NCI-H226 (cell line): Measurements from ENCODE around the gene PRR23E.

Experiments
- DNase-seq: peaks from one replicate; pipeline ENCODE4 v3.0.0-alpha.2; 2015

The PRR23E gene

GRCh38 chr3:127185962-127186674 lies 6.8 kb upstream of the PRR23E start:
- DNase-seq, result no peak

GRCh38 chr3:127187316-127187715 lies 5.6 kb upstream of the PRR23E start:
- no peak for DNase-seq

- DNase-seq, result no peak
Measured at GRCh38 chr3:127193341-127193740, 410 bp downstream of the PRR23E start.

GRCh38 chr3:127193775-127194174 lies 844 bp downstream of the PRR23E start:
- DNase-seq, result no peak

DNA sequence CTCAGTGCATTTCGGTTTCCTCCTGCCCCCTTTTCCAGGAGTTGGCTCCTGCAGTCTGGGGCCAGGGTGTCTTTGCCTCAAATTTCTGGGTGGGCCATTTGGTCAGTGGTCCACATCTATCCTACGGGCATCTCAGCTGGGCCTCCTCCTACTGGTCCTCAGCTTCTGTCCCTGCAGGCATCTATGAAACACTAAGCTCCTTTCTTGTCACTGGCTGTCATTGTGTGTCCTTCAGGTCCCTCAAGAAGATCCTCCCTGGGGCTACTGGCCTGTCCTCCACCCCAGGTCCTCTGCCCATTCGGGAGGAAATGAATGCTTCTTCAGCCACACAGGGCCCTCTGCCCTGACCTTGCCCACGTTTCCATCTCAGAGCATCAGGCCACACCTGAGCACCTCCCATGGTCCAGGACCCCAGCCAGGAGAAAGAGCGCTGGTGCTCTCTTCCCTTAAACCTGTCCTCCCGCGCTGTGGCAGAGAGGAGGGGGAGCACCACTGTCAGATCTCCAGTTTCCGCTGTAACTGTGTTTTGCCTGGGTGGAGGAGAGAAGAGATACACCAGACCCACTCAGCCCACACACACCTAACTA lies 1.8 kb downstream of the PRR23E start:
- DNase-seq, result no peak

- no peak for DNase-seq
Measured at GRCh38 chr3:127195417-127195816, 2.5 kb downstream of the PRR23E start.

DNA sequence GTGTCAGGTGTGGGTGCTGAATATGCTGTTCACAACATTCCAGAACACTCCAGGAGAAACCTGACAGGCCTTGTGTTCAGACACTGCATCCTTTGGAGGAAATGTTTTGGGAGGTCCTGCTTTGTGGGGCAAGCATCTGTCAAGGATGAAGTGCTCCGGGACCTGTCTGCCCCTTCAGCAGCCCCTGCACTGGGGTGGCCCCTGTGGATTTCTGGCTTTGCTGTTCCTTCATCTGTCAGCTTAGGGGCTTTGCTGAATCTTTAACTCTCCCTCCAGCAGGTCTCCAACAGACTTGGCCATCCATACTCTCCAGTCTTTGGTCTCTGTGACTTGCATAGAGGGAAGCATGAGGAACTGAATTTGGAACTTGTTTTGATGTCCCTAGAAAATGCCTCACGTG lies 3.1 kb downstream of the PRR23E start:
- DNase-seq, result no peak

GRCh38 chr3:127196466-127197299 lies 3.8 kb downstream of the PRR23E start:
- no peak for DNase-seq

DNA sequence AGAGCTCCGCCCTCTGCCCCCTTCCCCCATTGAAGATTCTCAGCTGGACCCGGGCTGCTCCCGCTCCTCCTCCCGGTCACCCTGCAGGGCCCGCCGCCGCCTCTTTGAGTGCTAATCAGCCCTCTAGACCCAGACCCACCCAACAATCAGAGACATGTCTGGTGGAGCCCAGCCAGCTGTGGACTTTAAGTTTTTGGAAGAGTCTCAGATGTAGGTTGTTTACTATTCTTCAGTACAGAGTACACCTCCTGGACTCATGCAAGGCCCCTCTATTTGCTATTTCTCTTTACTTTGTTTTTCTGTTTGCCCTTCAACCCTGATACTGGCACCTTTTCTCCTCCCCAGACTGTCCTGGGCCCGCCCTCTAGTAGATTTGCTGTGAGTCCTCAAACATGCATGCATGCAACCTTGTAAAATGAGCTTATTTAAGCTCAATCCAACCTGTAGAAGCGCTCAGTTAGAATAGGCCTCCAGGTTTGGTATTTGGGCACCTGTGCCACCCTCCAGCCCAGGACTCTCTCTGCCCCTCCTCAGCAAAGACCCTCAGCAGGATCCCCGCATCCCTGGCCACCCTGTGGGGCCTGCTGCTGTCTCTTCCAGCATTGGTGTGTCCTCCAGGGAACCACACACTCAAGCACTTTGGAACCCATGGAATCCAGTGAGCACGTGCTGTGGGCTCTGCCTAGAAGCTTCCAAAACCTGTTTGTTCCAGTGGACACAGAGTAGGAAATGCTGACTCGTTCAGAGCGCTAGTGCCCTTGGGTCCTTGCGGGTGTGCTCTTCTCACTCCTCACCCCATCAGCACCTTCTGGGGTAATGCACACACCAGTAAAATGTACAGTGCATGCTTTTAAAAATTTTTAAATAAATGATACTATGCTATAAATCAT lies 4.6 kb downstream of the PRR23E start:
- DNase-seq, result no peak

DNA sequence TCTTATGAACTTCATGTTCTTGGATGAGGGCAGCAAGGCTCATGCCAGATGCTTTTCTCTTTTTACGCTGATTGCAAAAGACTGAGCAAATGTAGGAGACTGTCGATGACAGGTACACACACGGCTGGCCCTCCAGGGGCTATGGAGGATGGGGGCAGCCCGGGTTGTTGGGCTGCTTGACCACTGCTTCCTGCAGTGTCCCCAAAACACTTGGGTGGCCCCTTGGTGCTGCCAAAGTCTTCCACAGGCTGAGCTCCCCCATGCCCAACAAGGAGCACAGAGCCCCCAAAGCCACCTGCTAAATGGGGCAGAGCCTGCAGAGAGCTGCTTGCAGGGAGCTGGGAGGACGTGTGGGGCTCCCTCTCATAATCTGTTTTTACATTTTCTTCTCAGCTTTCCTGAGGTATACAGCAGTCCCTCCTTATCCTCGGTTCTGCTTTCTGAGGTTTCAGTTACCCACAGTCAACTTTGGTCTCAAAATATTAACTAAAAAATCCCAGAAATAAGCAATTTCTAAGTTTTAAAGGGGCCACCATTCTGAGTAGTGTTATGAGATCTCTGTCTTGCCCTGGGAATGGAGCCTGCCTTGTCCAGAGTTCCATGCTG lies 7.3 kb downstream of the PRR23E start:
- no peak for DNase-seq

- DNase-seq, result no peak
Measured at GRCh38 chr3:127203024-127203423, 10.1 kb downstream of the PRR23E start.

DNA sequence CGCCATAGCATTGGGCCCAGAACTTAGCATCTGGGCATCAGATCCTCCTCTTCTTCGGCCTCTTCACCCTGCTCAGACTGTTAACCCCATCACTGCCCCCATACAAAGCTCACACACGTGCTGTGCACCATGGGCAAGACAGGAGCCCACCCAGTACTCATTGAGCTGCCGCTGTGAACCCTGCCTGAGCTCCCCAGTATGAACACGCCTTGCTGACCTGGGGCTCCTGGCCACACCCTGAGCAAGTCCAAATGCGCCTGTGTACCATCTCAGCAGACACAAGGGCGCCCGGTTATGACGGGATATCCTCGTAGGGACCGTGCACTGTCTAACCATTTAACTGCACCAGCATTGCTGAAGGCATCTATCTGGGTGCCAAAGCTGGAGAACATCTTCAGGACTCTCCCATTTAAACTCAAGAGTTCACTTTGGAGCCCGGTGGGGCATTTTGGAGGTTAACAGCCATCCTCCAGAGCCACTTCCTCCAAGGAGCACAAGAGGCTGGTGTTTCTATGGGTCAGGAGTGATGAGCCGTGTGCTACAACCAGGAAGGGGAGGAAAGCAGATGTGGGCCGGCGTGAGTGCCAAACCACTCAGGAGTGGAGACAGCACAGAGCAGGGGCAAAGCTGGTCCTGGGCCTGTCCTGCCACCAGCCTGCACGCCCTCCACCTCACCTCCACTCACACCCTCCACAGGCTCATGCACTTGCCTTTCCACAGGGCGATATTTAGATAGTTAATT lies 12.1 kb downstream of the PRR23E start:
- DNase-seq, result no peak

- DNase-seq, result no peak
Measured at GRCh38 chr3:127206154-127206553, 13.2 kb downstream of the PRR23E start.

GRCh38 chr3:127206611-127207516 lies 13.9 kb downstream of the PRR23E start:
- DNase-seq, result no peak

DNA sequence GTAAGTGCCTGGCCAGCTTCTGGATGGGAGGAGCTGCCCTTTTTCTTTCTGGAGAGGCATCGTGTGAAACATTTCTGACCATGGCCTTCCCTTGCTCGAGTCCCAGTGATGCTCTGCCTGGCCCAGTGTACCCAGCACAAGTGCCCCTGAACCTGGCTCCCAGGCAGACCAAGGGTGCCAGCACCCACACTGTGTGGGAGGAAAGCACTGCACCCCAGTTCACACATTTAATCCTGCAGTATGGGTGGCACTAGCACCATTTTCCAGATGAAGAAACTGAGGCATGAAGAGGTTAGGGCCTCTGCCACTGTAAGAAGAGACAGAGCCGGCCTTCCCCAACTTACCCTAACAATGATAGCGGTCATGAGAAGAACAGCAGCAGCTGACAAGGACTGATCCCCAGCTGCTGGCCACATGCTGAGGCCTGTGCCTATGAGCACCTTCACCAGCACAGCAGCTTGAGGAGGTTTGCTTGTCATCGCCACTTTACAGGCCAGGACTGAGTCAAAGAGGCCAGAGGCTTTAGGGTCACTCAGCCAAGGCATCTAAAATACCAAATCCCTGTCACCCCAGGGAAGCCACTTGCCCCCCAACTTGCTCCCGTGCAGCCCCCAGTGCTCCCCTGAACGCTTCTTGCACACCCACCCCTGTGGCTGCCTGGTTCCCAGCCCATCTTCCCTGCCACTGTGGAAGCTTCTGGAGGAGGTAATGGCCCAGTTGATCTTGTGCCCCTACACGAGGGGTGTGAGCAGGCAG lies 15.0 kb downstream of the PRR23E start:
- DNase-seq, result no peak

DNA sequence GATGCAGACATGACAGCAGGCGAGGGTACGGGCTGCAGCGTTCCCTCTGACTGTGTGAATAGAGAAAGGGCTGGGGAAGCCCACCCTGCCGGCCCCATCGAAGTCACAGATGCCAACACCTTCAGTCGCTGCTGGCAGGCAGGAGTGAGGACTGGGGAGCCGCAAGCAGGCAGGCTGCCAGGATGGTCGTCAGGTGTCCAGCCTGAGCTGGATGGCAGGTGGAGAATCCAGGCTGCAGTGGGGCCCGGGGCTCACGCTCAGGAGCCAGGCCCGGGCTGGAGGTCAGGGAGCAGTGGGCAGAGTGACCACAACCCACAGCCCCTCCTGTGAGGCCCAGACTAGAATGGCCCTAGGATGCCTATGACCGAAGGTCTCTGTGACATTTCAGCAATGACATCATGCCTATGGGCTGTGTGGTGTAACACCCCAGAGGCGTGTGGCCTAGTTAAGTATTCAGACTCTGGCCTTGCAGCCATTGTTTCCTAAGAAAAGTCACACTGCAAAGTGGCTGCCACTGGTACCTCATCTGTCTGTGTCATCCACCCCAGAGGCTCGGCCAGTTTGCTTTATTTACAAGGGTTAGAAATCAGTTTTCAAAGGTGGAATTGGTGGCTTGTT lies 15.7 kb downstream of the PRR23E start:
- no peak for DNase-seq

DNA sequence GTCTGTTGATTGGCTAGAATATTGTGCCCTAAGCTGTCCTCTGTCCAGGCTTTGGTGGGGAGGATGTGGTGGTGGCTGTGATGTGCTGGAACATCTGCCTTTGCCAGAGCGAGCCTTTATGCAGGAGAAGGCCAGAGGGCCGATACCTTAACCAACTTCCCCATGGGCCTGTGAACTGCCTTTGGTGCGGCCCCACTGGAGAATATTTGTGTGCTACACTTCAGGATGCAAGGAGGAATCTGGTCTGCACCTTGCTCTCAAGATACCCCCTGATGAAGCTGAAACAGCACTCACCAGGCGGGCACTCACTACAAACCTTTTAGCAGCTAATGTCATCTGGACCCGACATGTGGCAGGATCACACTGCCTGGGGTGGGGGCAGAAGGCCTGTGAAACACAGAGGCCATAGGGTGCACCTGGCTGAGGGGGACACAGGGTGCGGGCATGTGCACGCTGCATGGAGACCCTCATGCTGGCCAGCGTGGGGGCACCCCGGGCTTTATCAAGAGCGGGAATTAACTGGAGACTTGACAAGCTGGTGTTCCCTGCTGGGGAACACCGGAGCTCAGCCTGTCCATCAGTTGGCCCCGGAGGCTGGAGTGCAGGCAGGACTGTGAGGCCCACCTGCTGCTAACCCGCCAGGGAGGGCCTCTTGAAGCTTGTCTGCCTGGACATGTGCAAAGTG lies 16.4 kb downstream of the PRR23E start:
- no peak for DNase-seq

GRCh38 chr3:127209840-127210653 lies 17.1 kb downstream of the PRR23E start:
- no peak for DNase-seq
